HG03558 (cell line): Measurements from ENCODE around the gene PPP2R2D.

Experiments
- ATAC-seq: cut with Tn5 transposase; IDR thresholded peaks from one replicate; pipeline ENCODE4 v1.9.1; 2021; ENCODE audit warnings: moderate number of reproducible peaks; ENCODE audit not compliant: unreplicated experiment; ENCODE audit errors: extremely low read depth

Gene PPP2R2D

GRCh38 chr10:131885391-131886165 is 15.2 kb upstream of the PPP2R2D start:
- peak; percentile 80 for ATAC-seq

- no peak for ATAC-seq
Observed at GRCh38 chr10:131886237-131886636, 14.6 kb upstream of the PPP2R2D start.

GRCh38 chr10:131888186-131888604 is 12.6 kb upstream of the PPP2R2D start:
- ATAC-seq = no peak

- ATAC-seq = no peak
Observed at GRCh38 chr10:131889755-131890154, 11.1 kb upstream of the PPP2R2D start.

- ATAC-seq = no peak
Observed at GRCh38 chr10:131890276-131891195, 10.3 kb upstream of the PPP2R2D start.

- ATAC-seq = no peak
Observed at GRCh38 chr10:131891196-131891928, 9.4 kb upstream of the PPP2R2D start.

DNA sequence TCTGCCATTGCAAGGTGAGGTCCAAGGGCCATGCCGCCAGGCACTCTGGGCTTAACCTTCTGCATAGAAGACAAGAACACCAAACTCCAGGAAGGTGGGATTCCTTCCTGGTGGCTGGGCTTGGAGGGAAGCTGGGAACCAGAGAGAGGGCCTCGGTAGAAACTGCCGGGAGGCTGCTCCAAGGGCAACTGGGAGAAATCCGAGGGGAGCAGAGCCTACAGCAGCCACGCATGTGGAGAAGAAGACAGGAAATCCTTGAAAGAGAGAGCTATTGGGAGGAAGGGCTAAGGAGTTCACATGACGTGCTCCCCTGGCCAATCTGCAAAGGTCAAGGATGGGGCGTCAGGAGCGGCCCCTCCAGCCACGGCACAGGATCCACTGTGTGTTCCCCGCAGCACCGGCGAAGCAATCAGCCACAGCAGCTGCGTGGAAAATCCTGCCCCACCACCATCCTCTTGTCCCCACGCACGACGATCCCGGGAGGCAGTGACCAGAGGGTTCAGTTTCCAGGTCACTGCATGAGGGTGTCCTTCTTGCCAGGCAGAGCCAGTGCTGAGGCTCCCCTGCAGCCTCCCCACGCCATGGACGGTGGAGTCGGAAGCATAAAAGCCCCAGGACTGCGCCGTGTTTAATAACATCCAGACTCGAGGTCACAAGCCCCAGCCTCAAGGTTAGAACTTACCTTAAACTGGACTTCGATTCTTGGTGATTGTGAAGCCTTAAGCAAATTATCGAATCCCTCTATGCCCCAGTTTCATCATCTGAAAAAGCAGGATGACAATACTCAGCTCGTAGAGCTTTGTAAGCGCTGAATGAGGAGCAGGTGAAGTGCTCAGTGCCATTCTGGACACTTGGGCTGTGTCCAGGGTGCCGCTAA is 8.6 kb upstream of the PPP2R2D start:
- ATAC-seq = no peak

GRCh38 chr10:131892806-131893675 is 7.8 kb upstream of the PPP2R2D start:
- ATAC-seq = no peak

DNA sequence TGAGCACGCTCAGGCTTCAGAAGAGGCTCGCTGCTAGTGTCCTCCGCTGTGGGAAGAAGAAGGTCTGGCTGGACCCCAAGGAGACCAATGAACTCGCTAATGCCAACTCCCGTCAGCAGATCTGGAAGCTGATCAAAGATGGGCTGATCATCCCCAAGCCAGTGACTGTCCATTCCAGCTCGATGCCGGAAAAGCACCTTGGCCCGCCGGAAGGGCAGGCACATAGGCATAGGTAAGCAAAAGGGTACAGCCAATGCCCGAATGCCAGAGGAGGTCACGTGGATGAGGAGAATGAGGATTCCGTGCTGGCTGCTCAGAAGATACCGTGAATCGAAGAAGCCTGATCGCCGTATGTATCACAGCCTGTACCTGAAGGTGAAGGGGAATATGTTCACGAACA is 5.7 kb upstream of the PPP2R2D start:
- no peak for ATAC-seq

GRCh38 chr10:131896403-131896802 is 4.4 kb upstream of the PPP2R2D start:
- no peak for ATAC-seq

GRCh38 chr10:131897297-131897899 is 3.4 kb upstream of the PPP2R2D start:
- ATAC-seq = no peak

- no peak for ATAC-seq
Observed at GRCh38 chr10:131898061-131898460, 2.7 kb upstream of the PPP2R2D start.

DNA sequence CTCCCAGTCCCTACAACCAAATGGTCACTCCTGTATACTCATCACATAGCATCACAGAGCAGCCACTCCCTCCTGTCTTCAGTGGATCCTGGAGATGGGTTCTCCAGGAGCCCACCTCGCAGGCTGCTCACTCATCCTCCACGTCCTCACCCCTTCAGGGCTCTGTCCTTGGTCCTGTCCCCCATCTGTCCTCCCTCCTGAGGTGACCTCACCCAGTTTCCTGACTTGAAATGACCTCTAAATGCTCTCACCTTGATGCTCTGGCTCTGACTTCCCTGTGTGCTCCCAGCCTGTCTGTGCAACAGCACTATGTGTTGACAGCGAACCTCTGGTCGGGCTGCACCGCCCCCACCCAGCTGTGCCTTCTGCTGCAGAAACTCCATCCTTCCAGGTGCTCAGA is 2.1 kb upstream of the PPP2R2D start:
- ATAC-seq = no peak

- no peak for ATAC-seq
Observed at GRCh38 chr10:131899116-131899690, 1.6 kb upstream of the PPP2R2D start.

DNA sequence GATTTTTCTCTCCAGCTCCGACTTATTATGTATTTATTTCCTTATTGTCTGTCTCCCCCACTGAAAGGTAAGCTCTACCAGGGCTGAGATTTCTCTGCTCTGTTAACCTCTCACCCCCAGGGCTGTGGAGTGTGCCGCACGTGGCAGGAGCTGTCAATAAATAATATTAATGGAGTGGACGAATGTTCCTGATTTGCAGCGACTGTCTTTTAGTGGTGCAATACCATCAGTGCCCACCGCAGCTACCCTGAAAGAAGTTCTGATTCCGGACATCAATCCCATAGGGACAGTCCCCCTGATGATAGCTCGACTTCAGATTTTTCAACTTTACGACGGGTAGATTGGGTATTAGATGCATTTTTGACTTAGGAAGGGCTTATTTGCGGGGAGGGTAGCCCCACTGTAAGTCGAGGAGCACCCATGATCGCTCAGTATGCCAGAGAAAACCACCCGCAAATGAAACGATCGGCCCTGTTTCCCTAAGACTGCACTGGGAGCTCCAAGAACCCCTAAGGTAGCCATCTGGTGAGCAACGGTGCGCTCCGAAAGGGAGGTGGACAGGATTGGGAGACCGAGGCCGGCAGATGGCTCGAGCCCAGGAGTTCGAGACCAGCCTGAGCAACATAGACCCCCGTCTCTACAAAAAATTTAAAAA is 986 bp upstream of the PPP2R2D start:
- ATAC-seq = no peak

DNA sequence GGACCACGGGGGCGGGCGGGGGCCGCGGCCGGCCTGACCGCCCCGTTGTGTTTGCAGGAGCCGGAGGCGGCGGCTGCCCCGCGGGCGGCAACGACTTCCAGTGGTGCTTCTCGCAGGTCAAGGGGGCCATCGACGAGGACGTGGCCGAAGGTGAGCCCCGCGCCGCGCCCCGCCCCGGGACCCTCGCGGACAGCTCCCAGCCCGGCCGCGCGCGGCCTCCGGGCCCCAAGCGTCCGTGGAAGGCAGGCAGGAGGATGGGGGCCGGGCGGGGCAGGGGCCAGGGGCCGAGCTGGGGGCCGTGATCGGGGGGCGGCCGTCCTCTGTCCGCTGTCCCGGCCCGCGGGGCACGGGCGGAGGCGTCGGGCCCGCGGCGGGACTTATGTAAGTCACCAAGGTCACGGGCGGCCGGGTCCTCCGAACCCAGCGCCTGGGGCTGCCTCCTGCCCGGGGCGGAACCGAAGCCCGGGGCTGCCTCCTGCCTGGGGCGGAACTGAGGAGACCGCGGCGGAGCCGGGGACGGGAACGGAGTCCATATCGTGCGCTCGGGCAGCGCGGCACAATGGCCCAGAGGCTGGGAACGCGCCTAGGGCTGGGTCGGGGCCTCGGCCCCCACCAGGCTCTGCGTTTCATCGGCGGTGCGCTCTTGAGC is 497 bp downstream of the PPP2R2D start:
- peak; percentile 5 for ATAC-seq

GRCh38 chr10:131902211-131902610 is 1.4 kb downstream of the PPP2R2D start:
- no peak for ATAC-seq
